ENCODE results near the gene LCN10. TPM values are rescaled to one million over a fixed set of nuclear protein-coding genes. Genes with fewer than 3 reads are reported as not detected.

LCN10 gene
- total and polyA plus RNA-seq, 9 of the 15 experiments (the other 6 are each of a cell fraction or from before 2014, with no cell fraction given) = 0.10 to 0.21 (median 0.14) TPM; not detected in 6

- TF ChIP-seq ZBTB26 (CRISPR knock-in tag; IDR thresholded peaks at IDR 0.05) (0 out of 2 replicates have a peak, but pooled peaks have one; percentile 58), PKNOX1 (IDR thresholded peaks at IDR 0.05) (peak; percentile 72), ZNF408 (CRISPR knock-in tag; IDR thresholded peaks at IDR 0.05; ENCODE audit: low read depth) (no peak), ZNF282 (CRISPR knock-in tag; IDR thresholded peaks at IDR 0.05) (no peak), GABPB1 (CRISPR knock-in tag; IDR thresholded peaks at IDR 0.05) (peak; percentile 13; the same call in 1 of the 2 replicates), TFAP4 (CRISPR knock-in tag; IDR thresholded peaks at IDR 0.05; ENCODE audit: borderline replicate concordance) (peak; percentile 31; the same call in 1 of the 2 replicates), PRMT5 (CRISPR knock-in tag; IDR thresholded peaks at IDR 0.05) (no peak), USF1 (CRISPR knock-in tag; IDR thresholded peaks at IDR 0.05) (peak; percentile 37; the same call in 1 of the 2 replicates), C11orf30 (IDR thresholded peaks at IDR 0.05; ENCODE audit: low read depth) (no peak), MBD2 (IDR thresholded peaks at IDR 0.05; ENCODE audit: borderline replicate concordance, low read depth) (0 out of 2 replicates have a peak, but pooled peaks have one; percentile 44), VEZF1 (CRISPR knock-in tag; IDR thresholded peaks at IDR 0.05) (no peak), POLR2AphosphoS5 (IDR thresholded peaks at IDR 0.05; ENCODE audit: control insufficient read depth, insufficient read depth, low read depth, low read length) (peak; percentile 44; the same call in 1 of the 2 replicates), NR2C2 (CRISPR knock-in tag; IDR thresholded peaks at IDR 0.05) (no peak), NR2C2 (tag; IDR thresholded peaks at IDR 0.05) (peak; percentile 48; the same call in 1 of the 2 replicates), MTA3 (IDR thresholded peaks at IDR 0.05; ENCODE audit: borderline replicate concordance) (peak; percentile 8; the same call in 1 of the 2 replicates), CXXC5 (CRISPR knock-in tag; IDR thresholded peaks at IDR 0.05) (peak; percentile 44; the same call in 1 of the 2 replicates), MEIS2 (IDR thresholded peaks at IDR 0.05; ENCODE audit: partially characterized antibody) (peak; percentile 96), E2F1 (CRISPR knock-in tag; IDR thresholded peaks at IDR 0.05) (no peak), SMAD1 (IDR thresholded peaks at IDR 0.05; ENCODE audit: low read depth, low read length, partially characterized antibody) (peak; percentile 18), ZNF507 (tag; conservative IDR thresholded peaks at IDR 0.05) (no peak)
These were observed 48.1 kb upstream of the LCN10 start, which contains the start of gene TMEM141 (continued) for GRCh38 chr9:136790640-136791515.
